HG03342 (cell line): Measurements from ENCODE around the gene PPP3CA.

ENCODE experiments used
- ATAC-seq: cut with Tn5 transposase; IDR thresholded peaks from one replicate; pipeline ENCODE4 v1.9.1; 2021; ENCODE audit warnings: mild to moderate bottlenecking, moderate library complexity; ENCODE audit not compliant: unreplicated experiment

PPP3CA gene

GRCh38 chr4:101065935-101066485 lies 281.3 kb downstream of the PPP3CA start:
- no peak for ATAC-seq

- no peak for ATAC-seq
Measured at GRCh38 chr4:101065346-101065745, 282.0 kb downstream of the PPP3CA start.

GRCh38 chr4:101064541-101065180 lies 282.7 kb downstream of the PPP3CA start:
- no peak for ATAC-seq

GRCh38 chr4:101055392-101055791 lies 291.9 kb downstream of the PPP3CA start:
- ATAC-seq = no peak

- no peak for ATAC-seq
Measured at GRCh38 chr4:101050837-101051205, 296.5 kb downstream of the PPP3CA start.

- no peak for ATAC-seq
Measured at GRCh38 chr4:101050088-101050836, 297.1 kb downstream of the PPP3CA start.

GRCh38 chr4:101049549-101050001 lies 297.8 kb downstream of the PPP3CA start:
- no peak for ATAC-seq

- ATAC-seq = no peak
Measured at GRCh38 chr4:101044766-101045165, 302.6 kb downstream of the PPP3CA start.

GRCh38 chr4:101042847-101043246 lies 304.5 kb downstream of the PPP3CA start:
- no peak for ATAC-seq

GRCh38 chr4:101040776-101041175 lies 306.6 kb downstream of the PPP3CA start:
- ATAC-seq = no peak

- no peak for ATAC-seq
Measured at GRCh38 chr4:101039367-101039766, 308.0 kb downstream of the PPP3CA start.

GRCh38 chr4:101037938-101038413 lies 309.4 kb downstream of the PPP3CA start:
- no peak for ATAC-seq

- no peak for ATAC-seq
Measured at GRCh38 chr4:101037249-101037648, 310.1 kb downstream of the PPP3CA start.

- ATAC-seq = no peak
Measured at GRCh38 chr4:101035487-101035886, 311.8 kb downstream of the PPP3CA start.

- ATAC-seq = no peak
Measured at GRCh38 chr4:101033986-101034385, 313.3 kb downstream of the PPP3CA start.

GRCh38 chr4:101032541-101032940 lies 314.8 kb downstream of the PPP3CA start:
- ATAC-seq = no peak

- ATAC-seq = no peak
Measured at GRCh38 chr4:101031971-101032370, 315.4 kb downstream of the PPP3CA start.

GRCh38 chr4:101028886-101029285 lies 318.4 kb downstream of the PPP3CA start:
- no peak for ATAC-seq

GRCh38 chr4:101027721-101028120 lies 319.6 kb downstream of the PPP3CA start:
- no peak for ATAC-seq

- no peak for ATAC-seq
Measured at GRCh38 chr4:101025755-101026154, 321.6 kb downstream of the PPP3CA start.

- no peak for ATAC-seq
Measured at GRCh38 chr4:101022151-101023024, 324.9 kb downstream of the PPP3CA start.
